Stimulated activated CD4-positive, alpha-beta T cell treated with anti-CD3 and anti-CD28 coated beads, Interleukin-15, amount 100 ng/mL, for 24 hours (primary cell): Measurements from ENCODE around the gene SH2D2A.

Experiments used
- DNase-seq: peaks from one replicate; pipeline ENCODE4 v3.0.0-alpha.2; 2020

Gene SH2D2A

DNA sequence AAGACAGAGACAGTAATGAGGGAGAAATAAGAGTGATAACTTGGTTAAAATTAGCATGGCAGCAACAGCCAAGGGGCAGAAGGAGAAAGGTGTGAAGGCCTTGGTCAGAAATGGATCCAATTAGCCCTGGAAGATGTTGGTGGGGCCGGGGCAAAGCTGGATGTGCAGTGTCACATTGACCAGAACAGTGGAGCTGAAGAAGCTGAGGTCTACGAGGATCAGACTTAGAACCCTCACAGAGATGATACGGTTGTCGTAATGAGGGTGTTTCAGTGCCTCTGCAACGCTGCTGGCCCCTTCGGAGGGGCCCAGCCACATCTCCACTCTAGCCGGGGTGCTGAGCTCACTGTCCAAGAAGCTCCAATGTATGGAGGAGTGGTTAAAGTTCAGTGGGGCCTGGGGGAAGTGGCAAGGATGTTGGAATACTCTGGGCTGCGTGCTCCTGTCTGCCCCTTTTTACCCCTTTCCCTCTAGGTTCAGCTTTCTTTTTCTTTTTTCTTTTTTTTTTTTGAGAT lies 14.2 kb downstream of the SH2D2A start:
- DNase-seq = no peak

DNA sequence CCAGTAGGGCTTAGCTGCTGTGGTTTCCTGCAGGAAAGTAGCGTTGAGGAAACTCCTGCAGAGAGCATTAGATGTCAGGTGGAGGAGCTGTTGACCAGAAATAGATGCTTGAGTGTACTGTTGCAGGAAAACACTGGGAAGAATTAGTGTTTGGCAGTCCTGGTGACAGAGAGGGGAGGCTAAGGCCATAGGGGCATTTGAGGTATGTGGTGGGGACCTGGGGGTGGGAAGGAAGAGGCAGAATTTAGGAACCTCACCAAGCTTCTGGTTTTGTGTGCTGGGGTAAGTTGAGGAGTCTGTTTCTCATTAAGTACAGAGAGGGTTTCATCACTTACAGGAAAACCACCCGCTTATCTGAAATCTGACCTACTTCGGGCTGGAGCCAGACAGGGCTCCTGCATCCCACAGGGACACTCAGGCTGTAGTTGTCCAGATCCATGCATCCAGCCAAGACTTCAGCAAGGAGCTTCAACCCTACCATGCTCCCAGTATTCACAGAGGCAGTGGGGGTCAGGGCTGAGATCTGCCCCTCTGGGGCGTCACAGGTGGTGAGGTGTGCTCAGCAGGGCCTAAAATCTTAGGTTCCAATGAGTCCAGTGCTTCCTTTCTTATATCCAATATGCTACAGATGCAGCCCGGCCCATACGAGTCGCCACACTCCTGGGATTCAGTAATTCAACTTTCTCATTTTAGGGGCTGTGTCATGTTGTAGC lies 15.1 kb downstream of the SH2D2A start:
- DNase-seq = no peak

- peak; percentile 65 for DNase-seq
Observed at GRCh38 chr1:156797212-156797871, 19.3 kb downstream of the SH2D2A start.

DNA sequence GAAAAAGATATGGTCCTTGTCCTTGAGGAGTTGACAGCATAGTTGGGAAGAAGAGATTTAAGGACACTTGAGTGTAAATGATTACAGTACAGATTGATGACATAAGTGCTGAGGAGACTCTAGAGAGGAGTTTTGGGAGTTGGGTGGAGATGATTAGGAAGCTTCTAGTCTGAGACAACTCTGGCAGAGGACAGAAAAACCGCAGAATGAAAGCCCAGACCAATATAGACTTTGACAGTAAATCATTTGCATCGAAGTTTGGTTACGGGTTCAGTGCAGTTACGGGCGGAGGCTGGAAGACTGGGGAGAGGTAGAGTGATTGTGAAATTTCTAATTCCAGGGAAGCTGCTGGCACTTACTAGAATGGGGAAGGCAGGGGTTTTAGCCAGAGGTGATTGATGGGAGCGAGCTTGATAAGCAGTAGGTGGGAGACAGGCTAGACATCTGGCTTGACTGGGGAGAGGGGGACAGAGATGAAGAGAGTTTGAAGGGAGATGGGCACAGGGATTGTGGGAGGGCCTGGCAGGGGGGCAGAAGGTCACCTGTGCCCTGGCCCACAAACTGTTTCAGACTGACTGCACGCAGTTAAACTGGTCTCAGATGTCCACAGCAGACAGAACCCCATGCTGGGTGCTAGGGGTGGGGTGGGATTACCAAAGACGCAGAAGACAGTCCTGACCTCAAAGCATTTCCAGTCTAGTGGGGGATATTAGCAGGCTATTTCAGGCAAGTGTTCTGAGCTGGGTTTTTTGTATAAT lies 20.1 kb downstream of the SH2D2A start:
- no peak for DNase-seq

- DNase-seq = no peak
Observed at GRCh38 chr1:156795787-156796186, 20.9 kb downstream of the SH2D2A start.

GRCh38 chr1:156795374-156795733 lies 21.3 kb downstream of the SH2D2A start:
- DNase-seq = no peak

- no peak for DNase-seq
Observed at GRCh38 chr1:156794506-156795373, 21.9 kb downstream of the SH2D2A start.

GRCh38 chr1:156789621-156790318 lies 26.9 kb downstream of the SH2D2A start:
- no peak for DNase-seq

- no peak for DNase-seq
Observed at GRCh38 chr1:156788136-156788535, 28.5 kb downstream of the SH2D2A start.

GRCh38 chr1:156786640-156787039 lies 30.0 kb downstream of the SH2D2A start:
- DNase-seq = no peak

GRCh38 chr1:156785458-156785857 lies 31.2 kb downstream of the SH2D2A start:
- no peak for DNase-seq

DNA sequence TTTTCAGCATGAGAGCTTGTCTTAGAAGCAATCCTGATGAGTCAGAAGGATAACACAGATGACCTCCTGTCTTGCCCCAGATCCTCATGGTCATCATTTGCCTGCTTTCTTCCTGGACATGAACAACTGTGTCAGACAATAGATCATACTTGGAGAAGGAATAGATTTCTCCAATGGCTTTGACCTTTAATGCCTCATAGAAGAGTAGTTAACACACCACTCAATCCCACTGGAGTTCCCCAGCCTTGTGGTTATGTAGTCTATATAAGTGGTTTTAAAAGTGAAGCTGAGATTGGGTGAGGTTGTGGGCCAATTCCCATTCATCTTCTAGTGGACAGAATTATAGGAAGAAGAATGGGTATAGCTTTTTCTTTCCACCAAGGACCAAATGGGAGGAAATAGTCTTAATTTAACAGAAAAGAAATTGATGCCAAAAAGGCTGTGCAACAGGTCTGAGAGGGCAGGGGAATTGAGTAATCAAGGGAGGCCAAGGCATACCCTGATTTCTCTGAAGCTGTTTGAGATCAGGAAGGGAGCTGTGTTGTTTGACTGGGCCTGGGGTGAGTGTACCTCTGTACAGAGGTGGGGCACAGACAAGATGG lies 35.0 kb downstream of the SH2D2A start:
- no peak for DNase-seq

DNA sequence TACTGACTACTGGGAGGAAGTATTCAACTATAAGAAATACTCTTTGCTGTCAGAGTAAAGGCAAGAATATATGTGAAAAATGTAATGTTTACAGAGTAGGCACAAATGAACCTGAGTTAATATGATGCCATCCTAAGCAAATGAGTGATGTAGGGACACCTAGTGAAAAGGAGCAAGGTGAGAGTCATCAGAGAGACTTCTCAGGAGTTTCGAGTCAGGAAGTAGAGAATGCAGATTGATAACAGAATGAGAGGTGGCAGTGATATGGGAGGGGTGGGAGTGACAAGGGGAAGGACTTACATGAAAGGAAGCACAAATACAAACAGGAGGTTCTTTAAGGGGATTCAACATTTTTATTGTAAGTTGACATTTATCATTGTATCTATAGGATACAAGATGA lies 39.1 kb downstream of the SH2D2A start:
- no peak for DNase-seq

- DNase-seq = no peak
Observed at GRCh38 chr1:156776942-156777341, 39.7 kb downstream of the SH2D2A start.

DNA sequence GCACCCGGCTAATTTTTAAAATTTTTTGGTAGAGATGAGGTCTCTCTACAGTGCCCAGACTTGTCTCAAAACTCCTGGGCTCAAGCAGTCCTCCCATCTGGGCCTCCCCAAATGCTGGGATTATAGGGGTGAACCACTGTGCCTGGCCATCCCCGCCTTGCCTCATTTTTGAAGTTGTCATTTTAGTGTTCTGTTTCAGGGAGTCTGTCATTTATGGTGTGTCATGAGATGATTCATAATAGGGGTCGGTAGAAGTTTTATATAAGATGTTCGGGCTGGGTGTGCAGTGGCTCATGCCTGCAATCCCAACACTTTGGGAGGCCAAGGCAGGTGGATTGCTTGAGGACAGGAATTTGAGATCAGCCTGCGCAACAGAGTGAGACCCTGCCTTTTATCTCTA lies 40.8 kb downstream of the SH2D2A start:
- DNase-seq = no peak

DNA sequence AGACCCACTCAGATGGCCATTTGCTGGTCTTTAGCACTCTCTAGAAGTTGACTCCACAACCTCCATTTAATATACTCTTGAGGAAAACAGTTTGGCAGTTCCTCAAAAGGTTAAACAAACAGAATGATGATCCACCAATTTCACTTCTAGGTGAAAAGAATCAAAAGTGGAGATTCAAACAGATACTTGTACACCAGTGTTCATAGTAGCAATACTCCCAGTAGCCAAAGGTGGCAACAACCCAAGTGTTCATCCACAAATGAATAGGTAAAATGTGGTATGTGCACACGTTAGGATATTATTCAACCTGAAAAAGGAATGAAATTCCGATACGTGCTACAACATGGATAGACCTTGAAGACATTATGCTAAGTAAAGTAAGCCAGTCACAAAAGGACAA lies 43.0 kb downstream of the SH2D2A start:
- DNase-seq = no peak

- DNase-seq = no peak
Observed at GRCh38 chr1:156772728-156773497, 43.7 kb downstream of the SH2D2A start.

- DNase-seq = no peak
Observed at GRCh38 chr1:156772222-156772621, 44.4 kb downstream of the SH2D2A start.

DNA sequence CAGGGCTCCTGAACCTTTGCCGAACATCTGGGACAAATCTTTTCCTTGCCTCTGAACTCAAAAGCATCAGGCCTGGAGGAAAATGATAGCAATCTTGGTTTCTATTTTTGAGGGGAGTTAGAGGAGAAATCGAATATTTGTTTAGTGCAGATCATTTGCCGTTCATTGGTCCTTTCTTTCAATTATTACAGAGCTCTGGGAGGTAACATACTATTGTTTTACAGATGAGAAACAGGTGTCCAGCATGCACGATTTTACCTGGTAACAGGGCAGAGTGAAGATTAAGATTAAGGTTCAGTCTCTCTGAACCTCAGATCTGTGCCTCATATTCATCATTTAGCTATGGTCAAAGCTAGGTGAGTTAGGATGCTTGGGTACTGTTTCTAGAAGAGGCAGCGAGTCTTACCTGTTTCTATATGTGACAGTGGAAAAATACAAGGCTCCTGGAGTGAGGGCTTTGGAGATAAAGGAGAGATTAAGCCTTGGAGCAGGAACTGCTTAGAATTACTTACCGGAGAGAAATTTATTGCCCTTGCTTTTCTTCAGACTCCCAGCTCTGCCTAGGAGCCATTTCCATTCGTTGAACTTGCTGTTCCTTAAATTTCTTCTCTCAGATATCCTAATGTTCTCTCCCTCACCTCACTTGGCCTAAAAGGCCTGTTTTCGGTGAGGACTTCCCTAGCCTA lies 47.9 kb downstream of the SH2D2A start:
- no peak for DNase-seq

GRCh38 chr1:156767879-156768604 lies 48.6 kb downstream of the SH2D2A start:
- DNase-seq = peak; percentile 39
